Activated CD4-positive, alpha-beta T cell treated with anti-CD3 and anti-CD28 coated beads, Interleukin-2, amount 50 U/mL, for 16 hours (primary cell): Measurements from ENCODE around the gene PTPRK.

Experiments used
- DNase-seq: peaks from one replicate; pipeline ENCODE4 v3.0.0-alpha.2; 2020

The PTPRK gene

GRCh38 chr6:128239146-128239545 is 281.3 kb downstream of the PTPRK start:
- no peak for DNase-seq

- DNase-seq: no peak
Measured at GRCh38 chr6:128238225-128238624, 282.2 kb downstream of the PTPRK start.

- no peak for DNase-seq
Measured at GRCh38 chr6:128235556-128235955, 284.8 kb downstream of the PTPRK start.

- no peak for DNase-seq
Measured at GRCh38 chr6:128233531-128233930, 286.9 kb downstream of the PTPRK start.

- DNase-seq: no peak
Measured at GRCh38 chr6:128230267-128230989, 290.0 kb downstream of the PTPRK start.

- DNase-seq: no peak
Measured at GRCh38 chr6:128225612-128226011, 294.8 kb downstream of the PTPRK start.

- DNase-seq: no peak
Measured at GRCh38 chr6:128216917-128217316, 303.5 kb downstream of the PTPRK start.

- no peak for DNase-seq
Measured at GRCh38 chr6:128209771-128210170, 310.6 kb downstream of the PTPRK start.

- no peak for DNase-seq
Measured at GRCh38 chr6:128208851-128209580, 311.4 kb downstream of the PTPRK start.

- DNase-seq: no peak
Measured at GRCh38 chr6:128208078-128208477, 312.3 kb downstream of the PTPRK start.

- no peak for DNase-seq
Measured at GRCh38 chr6:128206610-128207426, 313.6 kb downstream of the PTPRK start.

- DNase-seq: no peak
Measured at GRCh38 chr6:128204616-128205015, 315.8 kb downstream of the PTPRK start.

- DNase-seq: no peak
Measured at GRCh38 chr6:128202169-128202765, 318.1 kb downstream of the PTPRK start.

GRCh38 chr6:128200789-128201188 is 319.6 kb downstream of the PTPRK start:
- DNase-seq: no peak

- no peak for DNase-seq
Measured at GRCh38 chr6:128199461-128199860, 320.9 kb downstream of the PTPRK start.

- DNase-seq: no peak
Measured at GRCh38 chr6:128192972-128193371, 327.4 kb downstream of the PTPRK start.

- no peak for DNase-seq
Measured at GRCh38 chr6:128188678-128189077, 331.7 kb downstream of the PTPRK start.

GRCh38 chr6:128186729-128187128 is 333.7 kb downstream of the PTPRK start:
- no peak for DNase-seq

GRCh38 chr6:128179876-128180438 is 340.4 kb downstream of the PTPRK start:
- no peak for DNase-seq

GRCh38 chr6:128174724-128175123 is 345.7 kb downstream of the PTPRK start:
- no peak for DNase-seq

GRCh38 chr6:128172752-128173682 is 347.4 kb downstream of the PTPRK start:
- no peak for DNase-seq

GRCh38 chr6:128172081-128172480 is 348.3 kb downstream of the PTPRK start:
- no peak for DNase-seq
